Measurements from ENCODE around the gene DNAI1. TPM values are rescaled to one million over a fixed set of nuclear protein-coding genes. Genes with fewer than 3 reads are reported as not detected.

DNAI1 gene
- total RNA-seq, 1 experiment from 2014 or later: 0.52 TPM

GRCh38 chr9:34450644-34451043, 8.0 kb upstream of the DNAI1 start:
- Mint-ChIP-seq H3K36me3 (ENCODE audit: insufficient read depth, unreplicated experiment) (no peaks in the 10 kb centered on the region), H3K9me3 (ENCODE audit: unreplicated experiment) (no peaks in the 10 kb centered on the region), H3K4me3 (ENCODE audit: unreplicated experiment) (no peak overlapping the region), H3K27ac (ENCODE audit: unreplicated experiment) (no peak overlapping the region), H3K27me3 (ENCODE audit: insufficient read depth, unreplicated experiment) (no peaks in the 10 kb centered on the region), H3K4me1 (ENCODE audit: low read depth, unreplicated experiment) (peaks cover 7% of the 10 kb centered on the region)
- no peaks in the 10 kb centered on the region for H3K9me3 ChIP-seq
- no peak overlapping the region for H3K4me3 ChIP-seq (ENCODE audit: low read depth, low read length)
- no peaks in the 10 kb centered on the region for H3K36me3 ChIP-seq (ENCODE audit: control insufficient read depth, insufficient read depth, low read length)
- ChIA-PET CTCF (no interaction called here), POLR2A (no interaction called here)
- no peak for DNase-seq
- BruUV-seq (replicated peaks): no TSS peak
- no peaks in the 10 kb centered on the region for H3K4me1 ChIP-seq
- TF ChIP-seq CTCF (IDR thresholded peaks at IDR 0.05; ENCODE audit: insufficient read depth in 1 of 2, low read depth in 1 of 2, low read length in 1 of 2, severe bottlenecking in 1 of 2, unreplicated experiment in 1 of 2): no peak
- no peaks in the 10 kb centered on the region for H3K27me3 ChIP-seq (replicated peaks; ENCODE audit: control insufficient read depth, insufficient read depth, low read length)
- intact Hi-C loops (cut with micrococcal nuclease; ENCODE audit: unreplicated experiment): no loop called here

GRCh38 chr9:34451135-34451534, 7.5 kb upstream of the DNAI1 start:
- no peaks in the 10 kb centered on the region for H3K9me3 ChIP-seq
- H3K27me3 ChIP-seq (replicated peaks; ENCODE audit: control insufficient read depth, insufficient read depth, low read length): no peaks in the 10 kb centered on the region
- no peak for DNase-seq
- Mint-ChIP-seq H3K4me3 (ENCODE audit: unreplicated experiment) (no peak overlapping the region), H3K36me3 (ENCODE audit: insufficient read depth, unreplicated experiment) (no peaks in the 10 kb centered on the region), H3K4me1 (ENCODE audit: low read depth, unreplicated experiment) (peaks cover 7% of the 10 kb centered on the region), H3K9me3 (ENCODE audit: unreplicated experiment) (no peaks in the 10 kb centered on the region), H3K27ac (ENCODE audit: unreplicated experiment) (no peak overlapping the region), H3K27me3 (ENCODE audit: insufficient read depth, unreplicated experiment) (no peaks in the 10 kb centered on the region)
- ChIA-PET POLR2A (no interaction called here), CTCF (interaction anchor here (0.6 kb wide), 1 partner anchor 184 kb away, joined by 3 read pairs; no protein-coding TSS in a partner anchor)
- intact Hi-C loops (cut with micrococcal nuclease; ENCODE audit: unreplicated experiment): no loop called here
- no peaks in the 10 kb centered on the region for H3K36me3 ChIP-seq (ENCODE audit: control insufficient read depth, insufficient read depth, low read length)
- no peak overlapping the region for H3K4me3 ChIP-seq (ENCODE audit: low read depth, low read length)
- no peaks in the 10 kb centered on the region for H3K4me1 ChIP-seq
- no peak for TF ChIP-seq CTCF (IDR thresholded peaks at IDR 0.05; ENCODE audit: insufficient read depth in 1 of 2, low read depth in 1 of 2, low read length in 1 of 2, severe bottlenecking in 1 of 2, unreplicated experiment in 1 of 2)
- BruUV-seq (replicated peaks): no TSS peak

GRCh38 chr9:34451545-34451944, 7.1 kb upstream of the DNAI1 start:
- peaks cover 7% of the 10 kb centered on the region for H3K4me1 Mint-ChIP-seq (ENCODE audit: low read depth, unreplicated experiment)
- H3K27me3 Mint-ChIP-seq (ENCODE audit: insufficient read depth, unreplicated experiment): no peaks in the 10 kb centered on the region
- H3K36me3 ChIP-seq (ENCODE audit: control insufficient read depth, insufficient read depth, low read length): no peaks in the 10 kb centered on the region
- no peaks in the 10 kb centered on the region for H3K36me3 Mint-ChIP-seq (ENCODE audit: insufficient read depth, unreplicated experiment)
- no peak for TF ChIP-seq CTCF (IDR thresholded peaks at IDR 0.05; ENCODE audit: insufficient read depth in 1 of 2, low read depth in 1 of 2, low read length in 1 of 2, severe bottlenecking in 1 of 2, unreplicated experiment in 1 of 2)
- H3K9me3 ChIP-seq: no peaks in the 10 kb centered on the region
- intact Hi-C loops (cut with micrococcal nuclease; ENCODE audit: unreplicated experiment): no loop called here
- POLR2A ChIA-PET: no interaction called here
- no peaks in the 10 kb centered on the region for H3K27me3 ChIP-seq (replicated peaks; ENCODE audit: control insufficient read depth, insufficient read depth, low read length)
- BruUV-seq (replicated peaks): no TSS peak
- H3K9me3 Mint-ChIP-seq (ENCODE audit: unreplicated experiment): no peaks in the 10 kb centered on the region
- CTCF ChIA-PET: interaction anchor here (0.6 kb wide), 1 partner anchor 184 kb away, joined by 3 read pairs; no protein-coding TSS in a partner anchor
- no peak overlapping the region for H3K4me3 ChIP-seq (ENCODE audit: low read depth, low read length)
- no peak for DNase-seq
- no peaks in the 10 kb centered on the region for H3K4me1 ChIP-seq
- no peak overlapping the region for H3K27ac Mint-ChIP-seq (ENCODE audit: unreplicated experiment)
- no peak overlapping the region for H3K4me3 Mint-ChIP-seq (ENCODE audit: unreplicated experiment)

All from Caco-2 (cell line).